ENCODE measurements around the gene MS4A15. TPM values are rescaled to one million over a fixed set of nuclear protein-coding genes. Genes with fewer than 3 reads are reported as not detected.

The MS4A15 gene
- total RNA-seq, 3 donors from 2014 or later (not counting 1 experiment from before 2014, with no cell fraction given) = not detected

GRCh38 chr11:60781981-60782316, 25.3 kb downstream of the MS4A15 start:
- no peak for DNase-seq
- Histone ChIP-seq H3K4me1 (ENCODE audit: control insufficient read depth, insufficient read depth, low read length) (no peaks in the 10 kb centered on the region), H3K9me3 (ENCODE audit: control insufficient read depth, insufficient read depth, low read length) (no peaks in the 10 kb centered on the region), H3K27ac (ENCODE audit: low read length) (no peak overlapping the region), H3K27me3 (ENCODE audit: control insufficient read depth, insufficient read depth, low read length) (no peaks in the 10 kb centered on the region), H3K36me3 (ENCODE audit: control insufficient read depth, insufficient read depth, low read length) (no peaks in the 10 kb centered on the region), H3K4me3 (ENCODE audit: low read length) (no peak overlapping the region)
- no peaks in the 10 kb centered on the region for H3K36me3 Mint-ChIP-seq
- no peak overlapping the region for H3K27ac Mint-ChIP-seq
- TF ChIP-seq CTCF (IDR thresholded peaks at IDR 0.05) = no peak
- intact Hi-C loops (cut with micrococcal nuclease) = no loop called here
- no peaks in the 10 kb centered on the region for H3K9me3 Mint-ChIP-seq
- ATAC-seq = no peak
- WGBS (ENCODE audit: insufficient coverage) = 91% methylated on average over 4 of the region's 4 CpGs
- H3K27me3 Mint-ChIP-seq (ENCODE audit: low read depth in 2 of 2) = no peaks in the 10 kb centered on the region
- H3K4me1 Mint-ChIP-seq = no peaks in the 10 kb centered on the region
- no peak overlapping the region for H3K4me3 Mint-ChIP-seq

- WGBS (ENCODE audit: insufficient coverage) = 91% methylated on average over 12 of the region's 12 CpGs
- TF ChIP-seq CTCF (IDR thresholded peaks at IDR 0.05) = no peak
- no peaks in the 10 kb centered on the region for H3K9me3 ChIP-seq (ENCODE audit: control insufficient read depth, insufficient read depth, low read length)
- no peaks in the 10 kb centered on the region for H3K4me1 Mint-ChIP-seq
- no peaks in the 10 kb centered on the region for H3K27me3 ChIP-seq (ENCODE audit: control insufficient read depth, insufficient read depth, low read length)
- H3K27me3 Mint-ChIP-seq (ENCODE audit: low read depth in 2 of 2) = no peaks in the 10 kb centered on the region
- no peaks in the 10 kb centered on the region for H3K36me3 ChIP-seq (ENCODE audit: control insufficient read depth, insufficient read depth, low read length)
- intact Hi-C loops (cut with micrococcal nuclease) = no loop called here
- H3K4me1 ChIP-seq (ENCODE audit: control insufficient read depth, insufficient read depth, low read length) = no peaks in the 10 kb centered on the region
- DNase-seq = no peak
- no peak overlapping the region for H3K27ac ChIP-seq (ENCODE audit: low read length)
- H3K27ac Mint-ChIP-seq = no peak overlapping the region
- H3K4me3 ChIP-seq (ENCODE audit: low read length) = no peak overlapping the region
- no peak overlapping the region for H3K4me3 Mint-ChIP-seq
- H3K36me3 Mint-ChIP-seq = no peaks in the 10 kb centered on the region
- ATAC-seq = no peak
- H3K9me3 Mint-ChIP-seq = no peaks in the 10 kb centered on the region
Measured at GRCh38 chr11:60782393-60783140, 25.9 kb downstream of the MS4A15 start.

- Mint-ChIP-seq H3K9me3 (no peaks in the 10 kb centered on the region), H3K27ac (no peak overlapping the region), H3K4me3 (no peak overlapping the region), H3K27me3 (ENCODE audit: low read depth in 2 of 2) (no peaks in the 10 kb centered on the region), H3K4me1 (no peaks in the 10 kb centered on the region), H3K36me3 (no peaks in the 10 kb centered on the region)
- Histone ChIP-seq H3K27ac (ENCODE audit: low read length) (no peak overlapping the region), H3K27me3 (ENCODE audit: control insufficient read depth, insufficient read depth, low read length) (no peaks in the 10 kb centered on the region), H3K4me3 (ENCODE audit: low read length) (no peak overlapping the region), H3K36me3 (ENCODE audit: control insufficient read depth, insufficient read depth, low read length) (no peaks in the 10 kb centered on the region), H3K9me3 (ENCODE audit: control insufficient read depth, insufficient read depth, low read length) (no peaks in the 10 kb centered on the region), H3K4me1 (ENCODE audit: control insufficient read depth, insufficient read depth, low read length) (no peaks in the 10 kb centered on the region)
- 95% methylated on average over 8 of the region's 8 CpGs for WGBS (ENCODE audit: insufficient coverage)
- intact Hi-C loops (cut with micrococcal nuclease) = no loop called here
- DNase-seq (no peak), ATAC-seq (no peak)
- no peak for TF ChIP-seq CTCF (IDR thresholded peaks at IDR 0.05)
Measured at GRCh38 chr11:60783141-60783484, 26.4 kb downstream of the MS4A15 start.

GRCh38 chr11:60783911-60784310, 27.2 kb downstream of the MS4A15 start:
- H3K4me1 ChIP-seq (ENCODE audit: control insufficient read depth, insufficient read depth, low read length) = no peaks in the 10 kb centered on the region
- H3K36me3 Mint-ChIP-seq = no peaks in the 10 kb centered on the region
- intact Hi-C loops (cut with micrococcal nuclease) = no loop called here
- ATAC-seq = no peak
- no peaks in the 10 kb centered on the region for H3K27me3 Mint-ChIP-seq (ENCODE audit: low read depth in 2 of 2)
- H3K36me3 ChIP-seq (ENCODE audit: control insufficient read depth, insufficient read depth, low read length) = no peaks in the 10 kb centered on the region
- H3K27ac Mint-ChIP-seq = no peak overlapping the region
- H3K4me1 Mint-ChIP-seq = no peaks in the 10 kb centered on the region
- 93% methylated on average over 6 of the region's 7 CpGs for WGBS (ENCODE audit: insufficient coverage)
- DNase-seq = no peak
- no peaks in the 10 kb centered on the region for H3K27me3 ChIP-seq (ENCODE audit: control insufficient read depth, insufficient read depth, low read length)
- H3K9me3 Mint-ChIP-seq = no peaks in the 10 kb centered on the region
- H3K4me3 ChIP-seq (ENCODE audit: low read length) = no peak overlapping the region
- TF ChIP-seq CTCF (IDR thresholded peaks at IDR 0.05) = no peak
- no peaks in the 10 kb centered on the region for H3K9me3 ChIP-seq (ENCODE audit: control insufficient read depth, insufficient read depth, low read length)
- no peak overlapping the region for H3K4me3 Mint-ChIP-seq
- H3K27ac ChIP-seq (ENCODE audit: low read length) = no peak overlapping the region
